ENCODE results near the gene C1GALT1.

DNA sequence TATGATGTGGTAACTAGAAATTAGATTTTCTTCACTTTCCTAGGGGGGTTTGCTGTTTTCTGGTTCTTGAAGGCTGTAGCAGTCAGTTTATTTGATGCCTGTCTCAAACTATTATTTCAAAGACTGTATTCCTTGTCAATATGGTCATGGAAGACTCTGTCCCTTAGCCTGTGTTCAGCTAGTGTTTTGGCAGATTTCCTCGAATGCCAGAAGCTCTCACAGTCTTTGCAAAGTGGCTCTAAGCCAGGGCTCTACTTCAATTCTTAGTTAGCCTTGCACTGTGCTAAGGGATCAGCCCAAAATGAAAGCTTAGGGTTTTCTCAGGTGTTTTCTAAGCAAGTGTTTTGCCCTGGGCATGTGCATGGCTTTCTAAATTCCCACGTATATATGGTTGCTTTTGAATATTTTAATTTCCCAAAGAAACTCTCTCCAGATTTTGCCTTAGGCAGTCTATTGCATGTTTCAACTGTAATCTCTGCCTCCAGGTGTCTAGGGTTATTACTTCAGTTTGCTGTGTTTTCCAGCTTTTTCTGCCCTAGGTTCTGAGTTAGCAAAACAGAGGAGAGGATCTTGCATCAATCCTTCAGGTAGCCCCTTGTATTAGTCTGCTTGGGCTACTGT, 7.2 kb upstream of the C1GALT1 start:
- TF ChIP-seq, protein P1, sequence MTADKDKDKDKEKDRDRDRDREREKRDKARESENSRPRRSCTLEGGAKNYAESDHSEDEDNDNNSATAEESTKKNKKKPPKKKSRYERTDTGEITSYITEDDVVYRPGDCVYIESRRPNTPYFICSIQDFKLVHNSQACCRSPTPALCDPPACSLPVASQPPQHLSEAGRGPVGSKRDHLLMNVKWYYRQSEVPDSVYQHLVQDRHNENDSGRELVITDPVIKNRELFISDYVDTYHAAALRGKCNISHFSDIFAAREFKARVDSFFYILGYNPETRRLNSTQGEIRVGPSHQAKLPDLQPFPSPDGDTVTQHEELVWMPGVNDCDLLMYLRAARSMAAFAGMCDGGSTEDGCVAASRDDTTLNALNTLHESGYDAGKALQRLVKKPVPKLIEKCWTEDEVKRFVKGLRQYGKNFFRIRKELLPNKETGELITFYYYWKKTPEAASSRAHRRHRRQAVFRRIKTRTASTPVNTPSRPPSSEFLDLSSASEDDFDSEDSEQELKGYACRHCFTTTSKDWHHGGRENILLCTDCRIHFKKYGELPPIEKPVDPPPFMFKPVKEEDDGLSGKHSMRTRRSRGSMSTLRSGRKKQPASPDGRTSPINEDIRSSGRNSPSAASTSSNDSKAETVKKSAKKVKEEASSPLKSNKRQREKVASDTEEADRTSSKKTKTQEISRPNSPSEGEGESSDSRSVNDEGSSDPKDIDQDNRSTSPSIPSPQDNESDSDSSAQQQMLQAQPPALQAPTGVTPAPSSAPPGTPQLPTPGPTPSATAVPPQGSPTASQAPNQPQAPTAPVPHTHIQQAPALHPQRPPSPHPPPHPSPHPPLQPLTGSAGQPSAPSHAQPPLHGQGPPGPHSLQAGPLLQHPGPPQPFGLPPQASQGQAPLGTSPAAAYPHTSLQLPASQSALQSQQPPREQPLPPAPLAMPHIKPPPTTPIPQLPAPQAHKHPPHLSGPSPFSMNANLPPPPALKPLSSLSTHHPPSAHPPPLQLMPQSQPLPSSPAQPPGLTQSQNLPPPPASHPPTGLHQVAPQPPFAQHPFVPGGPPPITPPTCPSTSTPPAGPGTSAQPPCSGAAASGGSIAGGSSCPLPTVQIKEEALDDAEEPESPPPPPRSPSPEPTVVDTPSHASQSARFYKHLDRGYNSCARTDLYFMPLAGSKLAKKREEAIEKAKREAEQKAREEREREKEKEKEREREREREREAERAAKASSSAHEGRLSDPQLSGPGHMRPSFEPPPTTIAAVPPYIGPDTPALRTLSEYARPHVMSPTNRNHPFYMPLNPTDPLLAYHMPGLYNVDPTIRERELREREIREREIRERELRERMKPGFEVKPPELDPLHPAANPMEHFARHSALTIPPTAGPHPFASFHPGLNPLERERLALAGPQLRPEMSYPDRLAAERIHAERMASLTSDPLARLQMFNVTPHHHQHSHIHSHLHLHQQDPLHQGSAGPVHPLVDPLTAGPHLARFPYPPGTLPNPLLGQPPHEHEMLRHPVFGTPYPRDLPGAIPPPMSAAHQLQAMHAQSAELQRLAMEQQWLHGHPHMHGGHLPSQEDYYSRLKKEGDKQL (CRISPR knock-in tag; IDR thresholded peaks at IDR 0.05; ENCODE audit: borderline replicate concordance), result no peak
- TF ChIP-seq NRF1 (conservative IDR thresholded peaks at IDR 0.05 in 1 of 2, IDR thresholded peaks at IDR 0.05 in 1 of 2) (no peak), TBL1XR1 (IDR thresholded peaks at IDR 0.05; ENCODE audit: low read length in 2 of 2) (no peak), POLR2AphosphoS5 (IDR thresholded peaks at IDR 0.05; ENCODE audit: control insufficient read depth, insufficient read depth, low read depth, low read length) (no peak)

Data from K562 (cell line).